Femur (tissue), 1 donor: Measurements from ENCODE around the gene ZNF175.
"Not testable (repeated sequence)": the region's sequence is repeated elsewhere in the genome, so short reads cannot be mapped to it uniquely, and the experiment has no call there.

Experiments used
- DNase-seq: peaks from one replicate; pipeline ENCODE4 v3.0.0-alpha.2; 2017

Gene ZNF175

GRCh38 chr19:51593138-51593890 lies 22.2 kb downstream of the ZNF175 start:
- no peak for DNase-seq

GRCh38 chr19:51593969-51594773 lies 23.1 kb downstream of the ZNF175 start:
- peak; percentile 99 for DNase-seq

GRCh38 chr19:51594774-51595109 lies 23.7 kb downstream of the ZNF175 start:
- no peak for DNase-seq

GRCh38 chr19:51595190-51596175 lies 24.4 kb downstream of the ZNF175 start:
- DNase-seq: no peak

- no peak for DNase-seq
Measured at GRCh38 chr19:51598159-51598915, 27.3 kb downstream of the ZNF175 start.

- DNase-seq: no peak
Measured at GRCh38 chr19:51599084-51599483, 28.0 kb downstream of the ZNF175 start.

- DNase-seq: no peak
Measured at GRCh38 chr19:51600940-51601580, 30.0 kb downstream of the ZNF175 start.

- DNase-seq: no peak
Measured at GRCh38 chr19:51602189-51602854, 31.2 kb downstream of the ZNF175 start.

- no peak for DNase-seq
Measured at GRCh38 chr19:51607077-51607476, 36.0 kb downstream of the ZNF175 start.

- DNase-seq: peak; percentile 79
Measured at GRCh38 chr19:51607920-51608562, 37.0 kb downstream of the ZNF175 start.

GRCh38 chr19:51610576-51610975 lies 39.5 kb downstream of the ZNF175 start:
- no peak for DNase-seq

- DNase-seq: no peak
Measured at GRCh38 chr19:51614789-51615188, 43.7 kb downstream of the ZNF175 start.

- DNase-seq: no peak
Measured at GRCh38 chr19:51615991-51616390, 44.9 kb downstream of the ZNF175 start.

GRCh38 chr19:51621178-51621577 lies 50.1 kb downstream of the ZNF175 start:
- no peak for DNase-seq

- DNase-seq: no peak
Measured at GRCh38 chr19:51626675-51627074, 55.6 kb downstream of the ZNF175 start.

GRCh38 chr19:51627491-51628138 lies 56.5 kb downstream of the ZNF175 start:
- DNase-seq: no peak

GRCh38 chr19:51628153-51628939 lies 57.3 kb downstream of the ZNF175 start:
- DNase-seq: no peak

- not testable (repeated sequence) for DNase-seq
Measured at GRCh38 chr19:51630315-51630714, 59.2 kb downstream of the ZNF175 start, which contains the start of gene SIGLEC5. Gene SIGLEC5 (minus strand): TSS chr19:51630401. CDS start chr19:51630335, 66 bp downstream.

- no peak for DNase-seq
Measured at GRCh38 chr19:51632126-51632525, 61.0 kb downstream of the ZNF175 start.
